ENCODE measurements around the gene HP. TPM values are rescaled to one million over a fixed set of nuclear protein-coding genes. Genes with fewer than 3 reads are reported as not detected.

HP gene
- total RNA-seq, 1 donor from 2014 or later, result not detected

- Mint-ChIP-seq H3K27ac (peak within 1 kb of the TSS; percentile 98), H3K9me3 (ENCODE audit: low read depth) (no peaks in the 10 kb centered on the region), H3K4me1 (ENCODE audit: low read depth) (peaks cover 21% of the 10 kb centered on the region), H3K36me3 (ENCODE audit: insufficient read depth) (peaks cover 17% of the 10 kb centered on the region), H3K27me3 (no peaks in the 10 kb centered on the region), H3K4me3 (ENCODE audit: low read depth) (peak within 1 kb of the TSS; percentile 98)
- peak; percentile 77 for DNase-seq (ENCODE audit: low spot score, unreplicated experiment)
- TF ChIP-seq, protein P1, sequence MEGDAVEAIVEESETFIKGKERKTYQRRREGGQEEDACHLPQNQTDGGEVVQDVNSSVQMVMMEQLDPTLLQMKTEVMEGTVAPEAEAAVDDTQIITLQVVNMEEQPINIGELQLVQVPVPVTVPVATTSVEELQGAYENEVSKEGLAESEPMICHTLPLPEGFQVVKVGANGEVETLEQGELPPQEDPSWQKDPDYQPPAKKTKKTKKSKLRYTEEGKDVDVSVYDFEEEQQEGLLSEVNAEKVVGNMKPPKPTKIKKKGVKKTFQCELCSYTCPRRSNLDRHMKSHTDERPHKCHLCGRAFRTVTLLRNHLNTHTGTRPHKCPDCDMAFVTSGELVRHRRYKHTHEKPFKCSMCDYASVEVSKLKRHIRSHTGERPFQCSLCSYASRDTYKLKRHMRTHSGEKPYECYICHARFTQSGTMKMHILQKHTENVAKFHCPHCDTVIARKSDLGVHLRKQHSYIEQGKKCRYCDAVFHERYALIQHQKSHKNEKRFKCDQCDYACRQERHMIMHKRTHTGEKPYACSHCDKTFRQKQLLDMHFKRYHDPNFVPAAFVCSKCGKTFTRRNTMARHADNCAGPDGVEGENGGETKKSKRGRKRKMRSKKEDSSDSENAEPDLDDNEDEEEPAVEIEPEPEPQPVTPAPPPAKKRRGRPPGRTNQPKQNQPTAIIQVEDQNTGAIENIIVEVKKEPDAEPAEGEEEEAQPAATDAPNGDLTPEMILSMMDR (IDR thresholded peaks at IDR 0.05; ENCODE audit: unreplicated experiment), result no peak
Measured at GRCh38 chr16:72093448-72094265, 39.4 kb downstream of the HP start, which contains the start of the genes DHX38 and TXNL4B. Gene DHX38, plus strand, starts transcription at chr16:72093847. Its CDS starts 2,311 bp downstream, at chr16:72096158. Gene TXNL4B, minus strand, starts transcription at chr16:72093620. Its CDS starts 2,871 bp downstream, at chr16:72090749.

- H3K9me3 Mint-ChIP-seq (ENCODE audit: low read depth), result no peaks in the 10 kb centered on the region
- H3K4me1 Mint-ChIP-seq (ENCODE audit: low read depth), result peaks cover 21% of the 10 kb centered on the region
- peak overlapping the region; percentile 98 for H3K27ac Mint-ChIP-seq
- H3K4me3 Mint-ChIP-seq (ENCODE audit: low read depth), result peak overlapping the region; percentile 98
- DNase-seq (ENCODE audit: low spot score, unreplicated experiment), result no peak
- peaks cover 15% of the 10 kb centered on the region for H3K36me3 Mint-ChIP-seq (ENCODE audit: insufficient read depth)
- no peaks in the 10 kb centered on the region for H3K27me3 Mint-ChIP-seq
- TF ChIP-seq, protein P1 (IDR thresholded peaks at IDR 0.05; ENCODE audit: unreplicated experiment), result no peak
Measured at GRCh38 chr16:72094266-72094610, 39.9 kb downstream of the HP start.

DNA sequence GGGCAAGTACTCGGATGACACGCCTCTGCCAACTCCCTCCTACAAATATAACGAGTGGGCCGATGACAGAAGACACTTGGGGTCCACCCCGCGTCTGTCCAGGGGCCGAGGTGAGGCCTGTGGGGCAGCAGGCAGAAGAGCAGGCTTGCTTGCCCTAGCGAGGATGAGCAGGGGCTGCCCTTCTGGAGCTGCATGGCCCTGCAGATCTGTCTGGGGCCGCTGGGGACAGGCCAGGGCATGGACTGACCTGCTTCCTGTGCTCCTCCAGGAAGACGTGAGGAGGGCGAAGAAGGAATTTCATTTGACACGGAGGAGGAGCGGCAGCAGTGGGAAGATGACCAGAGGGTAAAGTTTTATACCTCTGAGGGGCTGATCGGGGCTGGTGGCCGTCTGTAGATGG is 44.6 kb downstream of the HP start:
- peaks cover 7% of the 10 kb centered on the region for H3K4me1 Mint-ChIP-seq (ENCODE audit: low read depth)
- TF ChIP-seq, protein P1 (IDR thresholded peaks at IDR 0.05; ENCODE audit: unreplicated experiment), result no peak
- H3K27me3 Mint-ChIP-seq, result no peaks in the 10 kb centered on the region
- H3K4me3 Mint-ChIP-seq (ENCODE audit: low read depth), result no peak overlapping the region
- H3K36me3 Mint-ChIP-seq (ENCODE audit: insufficient read depth), result peaks cover 26% of the 10 kb centered on the region
- no peak for DNase-seq (ENCODE audit: low spot score, unreplicated experiment)
- H3K27ac Mint-ChIP-seq, result no peak overlapping the region
- H3K9me3 Mint-ChIP-seq (ENCODE audit: low read depth), result no peaks in the 10 kb centered on the region

GRCh38 chr16:72099377-72099818 is 45.1 kb downstream of the HP start:
- TF ChIP-seq, protein P1 (IDR thresholded peaks at IDR 0.05; ENCODE audit: unreplicated experiment), result peak; percentile 60
- DNase-seq (ENCODE audit: low spot score, unreplicated experiment), result peak; percentile 39
- H3K4me1 Mint-ChIP-seq (ENCODE audit: low read depth), result peaks cover 7% of the 10 kb centered on the region
- H3K27me3 Mint-ChIP-seq, result no peaks in the 10 kb centered on the region
- no peak overlapping the region for H3K27ac Mint-ChIP-seq
- no peak overlapping the region for H3K4me3 Mint-ChIP-seq (ENCODE audit: low read depth)
- no peaks in the 10 kb centered on the region for H3K9me3 Mint-ChIP-seq (ENCODE audit: low read depth)
- H3K36me3 Mint-ChIP-seq (ENCODE audit: insufficient read depth), result peaks cover 29% of the 10 kb centered on the region

DNA sequence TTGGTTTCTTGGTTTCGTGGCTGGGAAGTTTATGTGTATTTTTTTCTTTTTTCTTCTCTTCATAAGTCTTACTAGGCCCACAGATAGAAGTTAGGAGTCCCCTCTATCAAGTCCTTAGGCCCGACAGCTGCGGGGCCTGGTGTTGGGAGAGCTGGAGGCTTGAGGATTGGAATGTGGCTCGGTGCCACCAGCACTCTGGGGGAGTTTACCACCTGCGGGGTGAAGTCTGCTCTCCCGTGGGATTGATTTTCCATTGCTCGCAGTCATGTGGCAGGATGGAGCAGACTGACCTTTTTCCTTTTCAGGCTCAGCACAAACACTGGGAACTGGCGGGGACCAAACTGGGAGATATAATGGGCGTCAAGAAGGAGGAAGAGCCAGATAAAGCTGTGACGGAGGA is 46.9 kb downstream of the HP start:
- Mint-ChIP-seq H3K4me1 (ENCODE audit: low read depth) (no peaks in the 10 kb centered on the region), H3K9me3 (ENCODE audit: low read depth) (no peaks in the 10 kb centered on the region), H3K27ac (no peak overlapping the region), H3K27me3 (no peaks in the 10 kb centered on the region), H3K36me3 (ENCODE audit: insufficient read depth) (peaks cover 35% of the 10 kb centered on the region), H3K4me3 (ENCODE audit: low read depth) (no peak overlapping the region)
- TF ChIP-seq, protein P1 (IDR thresholded peaks at IDR 0.05; ENCODE audit: unreplicated experiment), result no peak
- DNase-seq (ENCODE audit: low spot score, unreplicated experiment), result no peak

Measured in progenitor cell of endocrine pancreas (in vitro differentiated cells).